KMS-11 (cell line): ENCODE measurements around the gene EIF1B.

ENCODE experiments used
- H2AFZ ChIP-seq: fragments of 200-600 bp; sonication (generic); 2 replicates; pipeline ENCODE4 v1.6.1; 2016; ENCODE audit warnings: antibody characterized with exemption, mixed run types, low read depth
- H3K27ac ChIP-seq: fragments of 200-600 bp; sonication (generic); 2 replicates; pipeline ENCODE4 v1.6.1; 2016; ENCODE audit warnings: mild to moderate bottlenecking, mixed run types
- H3K27me3 ChIP-seq: fragments of 200-600 bp; sonication (generic); 2 replicates; pipeline ENCODE4 v1.6.1; 2017; ENCODE audit warnings: mild to moderate bottlenecking, low read depth, mixed run types, moderate library complexity; ENCODE audit not compliant: insufficient read depth
- H3K36me3 ChIP-seq: fragments of 200-600 bp; sonication (generic); 2 replicates; pipeline ENCODE4 v1.6.1; 2017; ENCODE audit warnings: mild to moderate bottlenecking, mixed run types; ENCODE audit not compliant: insufficient read depth
- H3K4me1 ChIP-seq: fragments of 200-600 bp; sonication (generic); 2 replicates; pipeline ENCODE4 v1.6.1; 2016; ENCODE audit warnings: mild to moderate bottlenecking, low read depth, mixed run types; ENCODE audit not compliant: poor library complexity, severe bottlenecking
- H3K4me2 ChIP-seq: fragments of 200-600 bp; sonication (generic); 2 replicates; pipeline ENCODE4 v1.7.0; 2016; ENCODE audit warnings: mild to moderate bottlenecking, mixed run types
- H3K4me3 ChIP-seq: fragments of 200-600 bp; sonication (generic); IDR thresholded peaks from 2 replicates; pipeline ENCODE4 v1.6.1; 2017; ENCODE audit warnings: low read depth, low read length, mixed read lengths; ENCODE audit not compliant: insufficient read depth
- H3K79me2 ChIP-seq: fragments of 200-600 bp; sonication (generic); 2 replicates; pipeline ENCODE4 v1.6.1; 2016; ENCODE audit warnings: low read depth, mixed run types; ENCODE audit not compliant: insufficient read depth
- H3K9ac ChIP-seq: fragments of 200-600 bp; sonication (generic); 2 replicates; pipeline ENCODE4 v1.6.1; 2016; ENCODE audit warnings: mild to moderate bottlenecking, mixed run types
- H4K20me1 ChIP-seq: fragments of 200-600 bp; sonication (generic); 2 replicates; pipeline ENCODE4 v1.6.1; 2016; ENCODE audit warnings: mild to moderate bottlenecking, mixed run types; ENCODE audit not compliant: insufficient read depth
- TF ChIP-seq, protein P1 (sequence below): fragments of 200-600 bp; sonication (generic); conservative IDR thresholded peaks from 2 replicates; pipeline ENCODE4 v1.6.1; 2017; ENCODE audit warnings: low read depth, mild to moderate bottlenecking, antibody characterized with exemption, low read length, moderate library complexity, mixed read lengths

EIF1B gene

DNA sequence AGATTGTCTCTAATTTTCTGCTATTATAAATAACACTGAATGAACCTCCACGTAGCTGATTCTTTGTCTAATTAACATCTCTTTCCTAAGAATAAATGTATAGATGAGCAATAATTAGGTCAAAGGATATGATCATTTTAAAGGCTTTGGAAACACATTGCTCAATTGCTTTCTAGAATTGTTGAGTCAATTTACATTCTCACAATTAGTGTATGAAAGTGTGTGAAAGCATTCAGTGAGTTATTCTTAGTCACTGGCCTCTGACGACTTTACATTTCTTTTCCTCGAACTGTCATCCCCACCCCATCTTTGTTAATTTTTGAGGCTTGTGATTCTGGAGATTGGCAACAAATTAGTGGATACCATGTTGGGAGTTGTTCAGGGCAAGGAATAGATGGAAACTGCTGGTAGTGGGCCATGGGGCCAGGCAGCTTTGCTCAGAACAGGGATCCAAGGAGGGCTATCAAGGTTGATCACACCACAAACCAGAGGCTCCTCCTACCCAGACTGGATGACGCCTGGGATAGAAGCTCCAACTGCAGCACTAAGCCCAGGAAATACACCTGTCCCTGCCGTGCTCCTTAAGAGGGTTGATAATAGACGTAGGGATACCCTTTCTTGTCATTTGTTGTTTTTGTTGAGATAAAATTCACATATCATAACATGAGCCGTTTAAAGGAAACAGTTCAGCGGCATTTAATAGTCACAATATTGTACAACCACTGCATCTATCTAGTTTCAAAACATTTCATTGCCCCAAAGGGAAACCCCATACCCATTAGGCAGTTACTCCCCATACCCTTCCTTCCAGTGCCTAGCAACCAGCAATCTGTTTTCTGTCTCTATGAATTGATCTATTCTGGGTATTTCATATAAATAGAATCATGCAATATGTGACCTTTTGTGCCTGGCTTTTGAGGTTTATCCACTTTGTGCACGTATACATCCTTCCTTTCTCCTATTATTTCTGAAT lies 27.9 kb downstream of the EIF1B start:
- Histone ChIP-seq H3K79me2 (no peaks in the 10 kb centered on the region), H3K4me1 (no peaks in the 10 kb centered on the region), H3K36me3 (no peaks in the 10 kb centered on the region), H3K4me3 (no peak overlapping the region), H3K27ac (no peak overlapping the region), H2AFZ (no peak overlapping the region), H4K20me1 (no peaks in the 10 kb centered on the region), H3K9ac (no peak overlapping the region), H3K27me3 (no peaks in the 10 kb centered on the region), H3K4me2 (no peak overlapping the region)
- TF ChIP-seq, protein P1, sequence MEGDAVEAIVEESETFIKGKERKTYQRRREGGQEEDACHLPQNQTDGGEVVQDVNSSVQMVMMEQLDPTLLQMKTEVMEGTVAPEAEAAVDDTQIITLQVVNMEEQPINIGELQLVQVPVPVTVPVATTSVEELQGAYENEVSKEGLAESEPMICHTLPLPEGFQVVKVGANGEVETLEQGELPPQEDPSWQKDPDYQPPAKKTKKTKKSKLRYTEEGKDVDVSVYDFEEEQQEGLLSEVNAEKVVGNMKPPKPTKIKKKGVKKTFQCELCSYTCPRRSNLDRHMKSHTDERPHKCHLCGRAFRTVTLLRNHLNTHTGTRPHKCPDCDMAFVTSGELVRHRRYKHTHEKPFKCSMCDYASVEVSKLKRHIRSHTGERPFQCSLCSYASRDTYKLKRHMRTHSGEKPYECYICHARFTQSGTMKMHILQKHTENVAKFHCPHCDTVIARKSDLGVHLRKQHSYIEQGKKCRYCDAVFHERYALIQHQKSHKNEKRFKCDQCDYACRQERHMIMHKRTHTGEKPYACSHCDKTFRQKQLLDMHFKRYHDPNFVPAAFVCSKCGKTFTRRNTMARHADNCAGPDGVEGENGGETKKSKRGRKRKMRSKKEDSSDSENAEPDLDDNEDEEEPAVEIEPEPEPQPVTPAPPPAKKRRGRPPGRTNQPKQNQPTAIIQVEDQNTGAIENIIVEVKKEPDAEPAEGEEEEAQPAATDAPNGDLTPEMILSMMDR: no peak

DNA sequence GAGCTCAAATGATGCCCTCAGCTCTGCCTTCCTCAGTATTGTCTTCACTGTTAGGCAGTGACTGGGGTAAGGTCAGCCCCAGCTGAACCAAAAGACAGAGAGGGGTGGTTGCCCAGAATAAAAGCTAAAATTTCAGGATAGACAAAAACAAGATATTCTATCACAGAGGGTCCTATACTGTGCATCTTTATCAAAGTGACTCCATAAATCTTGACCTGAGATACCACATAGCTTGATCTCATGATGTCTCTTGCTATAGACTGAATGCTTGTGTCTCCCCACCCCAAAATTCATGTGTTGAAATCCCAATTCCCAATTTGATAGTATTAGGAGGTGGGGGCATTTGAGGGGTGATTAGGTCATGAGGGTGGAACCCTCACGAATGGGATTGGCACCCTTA lies 30.4 kb downstream of the EIF1B start:
- H2AFZ ChIP-seq: no peak overlapping the region
- no peak overlapping the region for H3K4me2 ChIP-seq
- H4K20me1 ChIP-seq: no peaks in the 10 kb centered on the region
- no peaks in the 10 kb centered on the region for H3K79me2 ChIP-seq
- H3K27ac ChIP-seq: no peak overlapping the region
- no peak overlapping the region for H3K9ac ChIP-seq
- no peaks in the 10 kb centered on the region for H3K36me3 ChIP-seq
- no peaks in the 10 kb centered on the region for H3K4me1 ChIP-seq
- no peaks in the 10 kb centered on the region for H3K27me3 ChIP-seq
- TF ChIP-seq, protein P1: no peak
- no peak overlapping the region for H3K4me3 ChIP-seq

DNA sequence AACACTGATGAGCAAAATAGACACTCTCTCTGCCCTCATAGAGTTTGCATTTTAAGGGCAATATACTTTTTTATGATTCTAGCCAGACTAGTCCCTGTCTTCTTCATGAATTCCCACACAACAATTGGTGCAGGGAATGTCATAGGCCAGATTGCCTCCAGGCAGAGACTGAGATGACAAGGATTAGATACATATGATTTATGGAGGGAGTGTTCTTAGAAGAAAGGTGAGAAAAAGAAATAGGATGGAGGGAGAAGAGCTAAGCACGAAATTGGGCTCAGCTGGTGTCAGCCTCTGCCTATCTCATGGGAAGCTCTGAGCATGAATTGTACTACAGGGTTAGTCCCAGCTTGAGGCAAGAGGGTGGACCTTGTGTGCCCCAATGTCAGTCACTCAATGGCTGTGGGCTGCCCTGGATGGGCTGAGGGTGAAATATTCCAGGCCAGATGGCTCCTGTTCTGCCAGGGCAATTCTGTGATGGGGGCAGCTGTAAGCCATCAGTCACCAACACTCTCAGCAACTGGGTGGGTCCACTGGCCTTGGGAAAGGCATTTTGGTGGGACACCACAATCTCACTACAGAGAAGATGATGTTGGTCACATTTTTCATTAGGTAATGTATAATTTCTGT lies 31.1 kb downstream of the EIF1B start:
- Histone ChIP-seq H3K27ac (no peak overlapping the region), H3K4me1 (no peaks in the 10 kb centered on the region), H3K4me2 (no peak overlapping the region), H3K9ac (no peak overlapping the region), H3K79me2 (no peaks in the 10 kb centered on the region), H3K27me3 (no peaks in the 10 kb centered on the region), H3K36me3 (no peaks in the 10 kb centered on the region), H2AFZ (no peak overlapping the region), H4K20me1 (no peaks in the 10 kb centered on the region), H3K4me3 (no peak overlapping the region)
- TF ChIP-seq, protein P1: no peak

DNA sequence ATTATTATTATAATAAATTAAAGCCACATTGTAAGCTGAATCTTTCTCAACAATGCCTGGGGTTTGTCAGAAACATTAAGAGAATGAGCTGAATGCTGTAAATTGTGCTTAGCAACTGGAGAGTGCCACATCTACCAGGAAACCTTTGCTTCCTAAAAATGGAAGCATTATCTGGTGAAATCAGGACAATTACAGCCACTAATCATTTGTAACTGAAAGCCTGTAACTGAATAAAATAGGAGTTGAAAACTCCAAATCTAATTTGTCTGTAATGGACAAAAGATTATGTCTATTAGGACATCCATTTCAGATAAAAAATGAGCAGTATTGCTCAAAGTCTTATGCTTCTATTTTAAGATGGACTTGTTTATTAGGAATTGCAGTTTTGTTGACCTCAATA lies 32.2 kb downstream of the EIF1B start:
- Histone ChIP-seq H3K4me1 (no peaks in the 10 kb centered on the region), H3K4me3 (no peak overlapping the region), H3K27ac (no peak overlapping the region)

More for the DNA sequence above, 32.2 kb downstream of the EIF1B start:
- TF ChIP-seq, protein P1: no peak
- Histone ChIP-seq H3K36me3 (no peaks in the 10 kb centered on the region), H3K27me3 (no peaks in the 10 kb centered on the region), H4K20me1 (no peaks in the 10 kb centered on the region), H3K4me2 (no peak overlapping the region), H2AFZ (no peak overlapping the region), H3K79me2 (no peaks in the 10 kb centered on the region), H3K9ac (no peak overlapping the region)
